Neural cell (in vitro differentiated cells): ENCODE measurements around the gene GPRC5A. TPM values are rescaled to one million over a fixed set of nuclear protein-coding genes. Genes with fewer than 3 reads are reported as not detected.

Experiments
- H2AFZ ChIP-seq: fragments of 200-600, 300-800 bp; sonication (generic), shearing (Covaris generic); 2 replicates; pipeline ENCODE4 v1.6.0; 2014; ENCODE audit warnings: low read depth, mild to moderate bottlenecking, antibody characterized with exemption, low read length, moderate library complexity
- H3F3A ChIP-seq: fragments of 200-600 bp; shearing (Covaris generic); 2 replicates; pipeline ENCODE4 v1.6.1; 2016; ENCODE audit warnings: mild to moderate bottlenecking, moderate library complexity, mixed read lengths, antibody characterized with exemption, low read length; ENCODE audit not compliant: insufficient read depth, poor library complexity, severe bottlenecking
- H3K27ac ChIP-seq: fragments of 200-600, 300-800 bp; sonication (generic), shearing (Covaris generic); 2 replicates; pipeline ENCODE4 v1.5.1; 2014; ENCODE audit warnings: mild to moderate bottlenecking, low read length, moderate library complexity
- H3K27me3 ChIP-seq: fragments of 300-800, 200-600 bp; sonication (generic), shearing (Covaris generic); 2 replicates; pipeline ENCODE4 v1.6.0; 2014; ENCODE audit warnings: mild to moderate bottlenecking, low read depth, low read length, moderate library complexity; ENCODE audit not compliant: insufficient read depth
- H3K36me3 ChIP-seq: fragments of 300-800, 200-600 bp; sonication (generic), shearing (Covaris generic); 2 replicates; pipeline ENCODE4 v1.5.1; 2014; ENCODE audit warnings: mild to moderate bottlenecking, antibody characterized with exemption, low read length, moderate library complexity; ENCODE audit not compliant: insufficient read depth
- H3K4me2 ChIP-seq: fragments of 300-800, 200-600 bp; sonication (generic), shearing (Covaris generic); 2 replicates; pipeline ENCODE4 v1.6.0; 2014; ENCODE audit warnings: mild to moderate bottlenecking, low read length
- H3K4me3 ChIP-seq: fragments of 300-800, 200-600 bp; sonication (generic), shearing (Covaris generic); 2 replicates; pipeline ENCODE4 v1.5.1; 2014; ENCODE audit warnings: mild to moderate bottlenecking, low read length, moderate library complexity
- H3K79me2 ChIP-seq: fragments of 200-600 bp; shearing (Covaris generic); replicated peaks from 2 replicates; pipeline ENCODE4 v1.6.0; 2014; ENCODE audit warnings: mild to moderate bottlenecking, low read length, moderate library complexity; ENCODE audit not compliant: insufficient read depth
- H3K9ac ChIP-seq: fragments of 300-800, 200-600 bp; sonication (generic), shearing (Covaris generic); 2 replicates; pipeline ENCODE4 v1.6.1; 2016; ENCODE audit warnings: mild to moderate bottlenecking, low read length, mixed read lengths
- H3K9me2 ChIP-seq: fragments of 200-600 bp; shearing (Covaris generic); 2 replicates; pipeline ENCODE4 v1.6.1; 2016; ENCODE audit warnings: mild to moderate bottlenecking, low read length, mixed read lengths; ENCODE audit not compliant: insufficient read depth
- H3K9me3 ChIP-seq: fragments of 200-600, 300-800 bp; sonication (generic), shearing (Covaris generic); 2 replicates; pipeline ENCODE4 v1.6.1; 2016; ENCODE audit warnings: mild to moderate bottlenecking, mixed run types, low read length, moderate library complexity, mixed read lengths
- H4K20me1 ChIP-seq: fragments of 200-600 bp; shearing (Covaris generic); 2 replicates; pipeline ENCODE4 v1.6.1; 2016; ENCODE audit warnings: mild to moderate bottlenecking, mixed run types; ENCODE audit not compliant: insufficient read depth
- CTCF ChIP-seq: fragments of 450-650 bp; IDR thresholded peaks from 2 replicates; pipeline ENCODE4 v1.5.1; 2014; ENCODE audit warnings: antibody characterized with exemption, mild to moderate bottlenecking, moderate library complexity; ENCODE audit not compliant: poor library complexity, severe bottlenecking
- EP300 ChIP-seq: fragments of 450-650 bp; conservative IDR thresholded peaks from 2 replicates; pipeline ENCODE4 v1.6.1; 2014; ENCODE audit warnings: antibody characterized with exemption, mild to moderate bottlenecking, moderate library complexity; ENCODE audit not compliant: poor library complexity, severe bottlenecking
- EZH2 ChIP-seq: fragments of 200-600, 300-800 bp; shearing (Covaris generic), sonication (generic); IDR thresholded peaks from 2 replicates; pipeline ENCODE4 v1.6.1; 2014; ENCODE audit warnings: antibody characterized with exemption, low read length, borderline replicate concordance, mild to moderate bottlenecking; ENCODE audit not compliant: insufficient read depth, poor library complexity, severe bottlenecking
- MXI1 ChIP-seq: fragments of 450-650 bp; conservative IDR thresholded peaks from 2 replicates; pipeline ENCODE4 v1.6.1; 2014; ENCODE audit warnings: antibody characterized with exemption, mild to moderate bottlenecking; ENCODE audit not compliant: poor library complexity, severe bottlenecking
- POLR2AphosphoS5 ChIP-seq: IDR thresholded peaks from 2 replicates; pipeline ENCODE4 v1.6.1; 2012
- RAD21 ChIP-seq: fragments of 450-650 bp; conservative IDR thresholded peaks from 2 replicates; pipeline ENCODE4 v1.6.1; 2014; ENCODE audit warnings: antibody characterized with exemption, mild to moderate bottlenecking, moderate library complexity
- REST ChIP-seq: IDR thresholded peaks from 2 replicates; pipeline ENCODE4 v1.6.1; 2012; ENCODE audit warnings: borderline replicate concordance
- SMC3 ChIP-seq: fragments of 450-650 bp; conservative IDR thresholded peaks from 2 replicates; pipeline ENCODE4 v1.6.1; 2014; ENCODE audit warnings: antibody characterized with exemption, mild to moderate bottlenecking, moderate library complexity; ENCODE audit not compliant: poor library complexity
- TAF1 ChIP-seq: IDR thresholded peaks from 2 replicates; pipeline ENCODE4 v1.6.1; 2012; ENCODE audit warnings: low read depth
- polyA plus RNA-seq: library from polyadenylated mRNA; depleted of rRNA; stranded (reverse); fragments of >200 nt; gene quantifications from 2 replicates; pipeline ENCODE4 v1.2.3, GENCODE V29; 2014

Gene GPRC5A
- polyA plus RNA-seq, 1 donor from 2014 or later = 0.09 TPM

GRCh38 chr12:12924169-12924568 lies 32.8 kb downstream of the GPRC5A start:
- H2AFZ ChIP-seq = no peak overlapping the region
- H3K79me2 ChIP-seq = no peaks in the 10 kb centered on the region
- H3K9me3 ChIP-seq = no peaks in the 10 kb centered on the region
- H3K4me2 ChIP-seq = no peak overlapping the region
- H3K4me3 ChIP-seq = no peak overlapping the region
- H3K27me3 ChIP-seq = no peaks in the 10 kb centered on the region
- no peaks in the 10 kb centered on the region for H4K20me1 ChIP-seq
- H3K36me3 ChIP-seq = no peaks in the 10 kb centered on the region
- no peak overlapping the region for H3K27ac ChIP-seq
- no peaks in the 10 kb centered on the region for H3K9me2 ChIP-seq
- TF ChIP-seq RAD21 (no peak), MXI1 (no peak), TAF1 (no peak), EZH2 (no peak), REST (no peak), POLR2AphosphoS5 (no peak), CTCF (no peak), EP300 (no peak), SMC3 (no peak)
- no peaks in the 10 kb centered on the region for H3F3A ChIP-seq
- H3K9ac ChIP-seq = no peak overlapping the region

GRCh38 chr12:12925388-12925787 lies 34.0 kb downstream of the GPRC5A start:
- Histone ChIP-seq H3K27me3 (no peaks in the 10 kb centered on the region), H3K4me2 (no peak overlapping the region), H3K9ac (no peak overlapping the region), H3K36me3 (no peaks in the 10 kb centered on the region), H3K9me3 (no peaks in the 10 kb centered on the region), H3K79me2 (no peaks in the 10 kb centered on the region), H3K9me2 (no peaks in the 10 kb centered on the region), H3K27ac (no peak overlapping the region), H4K20me1 (no peaks in the 10 kb centered on the region), H3F3A (no peaks in the 10 kb centered on the region), H2AFZ (no peak overlapping the region), H3K4me3 (no peak overlapping the region)
- TF ChIP-seq EP300 (no peak), MXI1 (no peak), POLR2AphosphoS5 (no peak), RAD21 (no peak), REST (no peak), EZH2 (no peak), TAF1 (no peak), SMC3 (no peak), CTCF (no peak)
